GM12801 (cell line): ENCODE results near the gene DEFB132.

Source experiments
- TF ChIP-seq, protein P1 (sequence below): IDR thresholded peaks from one replicate; pipeline ENCODE4 v1.5.1; 2011; ENCODE audit warnings: control low read depth; ENCODE audit not compliant: insufficient read length; ENCODE audit errors: extremely low read depth

DEFB132 gene

DNA sequence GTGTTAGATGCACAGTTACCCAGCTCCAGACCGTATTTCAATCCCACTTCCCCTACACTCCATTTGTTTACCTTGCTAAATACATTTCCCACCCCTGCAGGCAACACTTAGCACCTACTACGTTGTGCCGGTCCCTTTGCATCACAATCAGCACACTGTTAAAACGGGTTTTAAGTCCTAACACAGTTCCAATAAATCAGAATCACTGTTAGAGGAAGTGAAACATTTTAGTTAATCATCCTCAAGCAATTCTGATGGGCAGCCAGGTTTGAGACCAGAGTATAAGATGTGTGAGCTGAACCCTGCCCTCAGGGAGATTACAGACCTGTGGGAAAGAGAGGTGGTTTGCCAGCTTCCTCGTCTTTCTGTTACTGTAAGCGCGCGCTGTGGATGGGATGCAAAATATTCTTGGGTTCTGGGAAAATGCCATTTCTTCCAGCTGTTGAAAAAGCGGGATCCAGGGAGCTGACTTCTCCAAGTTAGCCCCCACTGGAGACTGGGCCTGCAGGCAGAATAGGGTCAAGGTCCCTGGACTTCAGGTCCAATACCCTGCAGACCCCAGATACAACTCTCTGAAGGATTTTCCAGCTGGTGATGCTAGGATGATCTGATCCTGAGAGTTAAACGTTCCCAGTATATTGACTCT is 42.9 kb downstream of the DEFB132 start:
- TF ChIP-seq, protein P1, sequence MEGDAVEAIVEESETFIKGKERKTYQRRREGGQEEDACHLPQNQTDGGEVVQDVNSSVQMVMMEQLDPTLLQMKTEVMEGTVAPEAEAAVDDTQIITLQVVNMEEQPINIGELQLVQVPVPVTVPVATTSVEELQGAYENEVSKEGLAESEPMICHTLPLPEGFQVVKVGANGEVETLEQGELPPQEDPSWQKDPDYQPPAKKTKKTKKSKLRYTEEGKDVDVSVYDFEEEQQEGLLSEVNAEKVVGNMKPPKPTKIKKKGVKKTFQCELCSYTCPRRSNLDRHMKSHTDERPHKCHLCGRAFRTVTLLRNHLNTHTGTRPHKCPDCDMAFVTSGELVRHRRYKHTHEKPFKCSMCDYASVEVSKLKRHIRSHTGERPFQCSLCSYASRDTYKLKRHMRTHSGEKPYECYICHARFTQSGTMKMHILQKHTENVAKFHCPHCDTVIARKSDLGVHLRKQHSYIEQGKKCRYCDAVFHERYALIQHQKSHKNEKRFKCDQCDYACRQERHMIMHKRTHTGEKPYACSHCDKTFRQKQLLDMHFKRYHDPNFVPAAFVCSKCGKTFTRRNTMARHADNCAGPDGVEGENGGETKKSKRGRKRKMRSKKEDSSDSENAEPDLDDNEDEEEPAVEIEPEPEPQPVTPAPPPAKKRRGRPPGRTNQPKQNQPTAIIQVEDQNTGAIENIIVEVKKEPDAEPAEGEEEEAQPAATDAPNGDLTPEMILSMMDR, result no peak

DNA sequence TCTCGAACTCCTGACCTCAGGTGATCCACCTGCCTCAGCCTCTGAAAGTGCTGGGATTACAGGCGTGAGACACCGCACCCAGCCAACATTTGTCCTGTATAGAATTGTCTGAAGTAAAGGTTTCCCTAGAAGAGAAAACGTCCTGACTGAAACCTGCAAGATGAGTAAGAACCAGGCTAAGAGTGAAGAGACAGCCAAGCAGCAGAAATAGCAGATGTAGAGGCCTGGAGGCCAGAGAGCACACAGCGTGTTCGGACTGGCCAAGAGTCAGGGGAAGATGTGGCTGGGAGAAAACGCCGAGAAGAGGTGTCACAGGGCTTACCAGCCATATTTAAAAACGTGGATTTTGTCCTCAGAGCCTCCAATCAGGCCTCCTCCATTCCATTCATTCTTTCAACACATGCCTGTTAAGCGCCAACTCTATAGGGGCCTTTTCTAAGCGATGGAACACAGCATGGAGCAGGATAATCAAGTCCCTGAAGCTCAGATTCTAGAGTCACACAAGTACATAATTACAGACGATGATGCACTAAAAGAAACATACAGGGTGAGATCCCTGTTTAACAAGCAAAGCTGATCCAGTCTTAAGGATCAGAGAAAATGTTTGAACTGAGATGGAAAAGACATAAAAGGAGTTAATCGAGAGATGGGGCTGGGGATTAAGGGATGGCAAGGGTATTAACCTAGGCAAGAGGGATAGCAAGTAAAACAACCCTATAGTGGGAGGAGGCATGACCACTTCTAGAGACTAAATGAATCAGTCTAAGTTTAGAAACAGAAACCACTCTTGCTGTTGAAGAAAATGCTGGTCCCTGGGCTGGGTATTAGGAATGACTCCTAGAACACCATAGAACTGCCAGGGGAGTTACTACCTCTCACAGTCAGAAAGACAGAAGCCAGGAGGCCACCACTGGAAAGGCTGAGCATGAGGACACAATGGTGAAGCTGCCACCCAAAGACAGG is 44.6 kb downstream of the DEFB132 start:
- TF ChIP-seq, protein P1, result no peak

DNA sequence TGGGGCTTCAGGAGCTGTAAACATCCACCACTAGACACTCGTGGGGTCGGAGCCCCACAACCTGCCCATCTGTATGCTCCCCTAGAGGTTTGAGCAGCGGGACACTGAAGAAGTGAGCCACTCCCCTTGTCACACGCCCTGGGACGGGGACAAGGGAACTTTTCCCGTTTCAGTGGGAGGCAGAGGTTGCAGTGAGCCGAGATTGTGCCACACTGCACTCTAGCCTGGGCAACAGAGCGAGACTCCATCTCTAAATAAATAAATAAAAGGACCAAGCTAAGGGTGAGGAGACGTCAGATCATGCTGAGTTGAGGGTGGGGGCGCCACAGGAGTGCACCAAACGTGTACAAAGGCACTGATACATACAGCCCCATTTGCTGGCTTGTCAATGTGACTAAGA is 48.2 kb downstream of the DEFB132 start:
- TF ChIP-seq, protein P1, result no peak

DNA sequence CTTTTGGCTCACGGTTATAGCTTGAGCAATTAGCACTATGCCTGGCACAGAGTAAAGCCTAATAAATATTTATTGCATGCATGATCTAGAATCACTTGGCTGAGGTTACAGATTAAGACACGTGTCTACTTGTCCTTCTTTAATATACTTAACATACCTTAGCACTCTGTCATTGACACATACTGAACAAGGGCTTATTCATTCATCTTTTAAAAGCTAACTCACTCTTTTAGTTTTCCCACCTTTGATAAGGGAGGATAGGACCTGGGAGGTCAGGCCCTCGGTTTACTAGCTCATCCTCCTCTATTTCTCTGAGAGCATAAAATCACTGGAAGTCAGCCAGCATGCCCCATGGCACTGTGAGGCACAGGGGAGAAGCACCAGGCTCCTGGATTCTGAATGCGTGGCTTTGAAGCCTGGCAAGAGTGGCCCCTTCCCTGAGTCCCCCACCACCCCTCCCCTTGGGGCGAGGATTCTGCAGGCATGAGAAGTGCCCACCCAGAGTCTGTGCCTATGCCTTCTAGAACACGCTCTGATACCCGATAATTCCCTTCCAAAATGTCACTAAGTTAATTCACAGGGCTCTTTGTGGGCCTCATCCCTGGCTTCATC is 51.0 kb downstream of the DEFB132 start:
- TF ChIP-seq, protein P1, result no peak

DNA sequence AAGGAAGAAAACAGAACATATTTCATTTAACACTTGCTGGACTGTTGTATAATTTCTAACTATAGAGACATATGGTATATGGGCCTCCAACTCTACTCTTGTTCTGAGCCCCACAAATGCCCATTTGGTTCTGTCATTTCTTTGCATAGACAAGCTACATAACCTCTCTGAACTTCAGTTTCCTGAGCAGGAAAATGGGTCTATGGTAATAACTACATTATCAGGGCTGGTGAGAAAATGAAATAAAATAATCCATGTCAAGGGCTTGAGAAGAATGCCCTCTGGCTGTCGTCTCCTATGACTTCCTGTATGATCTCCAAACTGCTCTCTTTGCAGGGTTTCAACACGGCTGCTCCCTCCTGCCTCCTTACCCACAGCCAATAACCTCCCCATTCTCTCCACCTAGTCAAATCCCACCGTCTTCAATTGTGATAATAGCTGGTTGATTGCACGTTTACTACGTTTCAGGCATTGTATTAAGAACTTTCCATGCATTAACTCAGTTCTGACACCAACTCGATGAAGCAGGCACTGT is 51.8 kb downstream of the DEFB132 start:
- TF ChIP-seq, protein P1, result no peak

DNA sequence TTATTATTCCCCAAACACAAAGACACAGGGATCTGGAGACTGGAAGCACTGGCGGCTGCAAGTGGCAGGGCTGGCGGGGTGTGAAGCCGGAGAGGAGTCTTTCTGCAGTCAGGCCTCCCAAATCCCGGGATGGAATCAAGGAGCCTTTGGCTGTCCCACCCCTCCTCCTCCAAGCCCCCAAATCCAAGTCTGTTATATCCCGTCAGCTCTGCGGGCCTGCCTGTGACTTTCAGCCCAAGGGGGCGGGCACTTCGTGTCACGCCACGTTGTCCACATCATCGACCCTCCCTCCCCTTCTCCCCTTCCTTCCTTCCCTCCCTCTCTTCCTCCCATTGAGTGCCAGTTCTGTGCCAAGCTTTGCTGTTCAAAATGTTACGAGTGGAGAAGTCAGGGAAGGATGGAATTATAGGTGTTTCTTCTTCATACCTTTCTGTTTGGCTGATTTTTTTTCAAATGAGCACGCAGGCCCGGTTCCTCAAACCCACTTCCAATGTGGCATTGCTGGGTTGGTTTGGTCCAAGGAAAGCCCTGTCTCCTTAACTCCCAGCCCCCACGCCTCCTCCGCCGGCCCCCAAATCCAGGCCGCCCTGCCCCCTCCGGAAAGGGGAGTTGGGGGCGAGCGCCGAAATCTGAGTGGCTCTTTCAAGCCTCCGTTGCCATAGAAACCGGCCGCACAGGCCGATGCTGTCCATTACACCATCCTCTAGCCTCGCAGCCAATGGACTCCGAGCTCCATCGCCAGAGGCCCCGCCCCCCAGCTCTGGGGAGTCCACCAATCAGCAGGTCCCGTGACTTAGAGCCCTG is 52.5 kb downstream of the DEFB132 start:
- TF ChIP-seq, protein P1, result no peak

DNA sequence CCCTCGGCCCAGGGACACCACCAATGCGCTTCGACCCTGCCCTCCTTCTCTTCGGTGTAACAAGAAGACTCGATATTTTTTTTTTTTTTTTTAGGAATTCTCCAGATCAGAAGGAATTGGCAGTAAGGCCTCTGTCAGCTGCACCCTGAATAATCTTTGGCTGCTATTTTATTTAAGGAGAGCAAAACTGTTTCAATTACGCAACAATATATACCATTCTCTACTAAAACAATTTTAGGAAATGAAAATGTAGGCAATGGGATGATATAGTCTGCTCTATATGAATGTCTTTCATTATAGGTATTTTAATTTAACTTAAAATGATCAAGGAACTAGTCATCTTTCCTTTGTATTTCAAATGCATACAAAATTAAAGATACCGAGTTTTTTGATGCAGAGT is 53.1 kb downstream of the DEFB132 start:
- TF ChIP-seq, protein P1, result no peak
